HEK293 (cell line): ENCODE measurements around the gene CDNF.
A peak's percentile ranks its signal among the peaks of the same experiment; 100 is the strongest.

Experiments
- FEZF1 ChIP-seq: fragments of 450-650 bp; formaldehyde crosslinking; IDR thresholded peaks from 2 replicates; pipeline ENCODE4 v1.5.1; 2016; ENCODE audit warnings: missing biosample characterization, missing genetic modification characterization
- GLIS1 ChIP-seq: fragments of 450-650 bp; formaldehyde crosslinking; IDR thresholded peaks from 2 replicates; pipeline ENCODE4 v1.5.1; 2016; ENCODE audit warnings: missing biosample characterization, missing genetic modification characterization
- HOXC10 ChIP-seq: sonication (generic); formaldehyde crosslinking; IDR thresholded peaks from 2 replicates; pipeline ENCODE4 v1.8.1; 2023; ENCODE audit warnings: mild to moderate bottlenecking, missing genetic modification reagents
- HOXD13 ChIP-seq: sonication (generic); formaldehyde crosslinking; IDR thresholded peaks from 2 replicates; pipeline ENCODE4 v1.8.0; 2022; ENCODE audit warnings: missing genetic modification reagents, borderline replicate concordance
- IKZF3 ChIP-seq: fragments of 450-650 bp; IDR thresholded peaks from 2 replicates; pipeline ENCODE4 v1.5.0; 2018; ENCODE audit warnings: missing biosample characterization, mild to moderate bottlenecking, missing genetic modification characterization, moderate library complexity
- KLF1 ChIP-seq: fragments of 450-650 bp; formaldehyde crosslinking; IDR thresholded peaks from 2 replicates; pipeline ENCODE4 v1.5.1; 2016; ENCODE audit warnings: missing biosample characterization, missing genetic modification characterization
- KLF16 ChIP-seq: fragments of 450-650 bp; formaldehyde crosslinking; IDR thresholded peaks from 2 replicates; pipeline ENCODE4 v1.5.1; 2017; ENCODE audit warnings: missing biosample characterization, missing genetic modification characterization
- MEIS1 ChIP-seq: sonication (generic); formaldehyde crosslinking; IDR thresholded peaks from 2 replicates; pipeline ENCODE4 v1.8.1; 2022; ENCODE audit warnings: missing genetic modification reagents, mild to moderate bottlenecking, borderline replicate concordance
- WT1 ChIP-seq: fragments of 450-650 bp; formaldehyde crosslinking; IDR thresholded peaks from 2 replicates; pipeline ENCODE4 v1.5.1; 2016; ENCODE audit warnings: missing biosample characterization, missing genetic modification characterization
- ZBTB17 ChIP-seq: fragments of 450-650 bp; formaldehyde crosslinking; IDR thresholded peaks from 2 replicates; pipeline ENCODE4 v1.5.1; 2016; ENCODE audit warnings: missing biosample characterization, missing genetic modification characterization
- ZBTB21 ChIP-seq: fragments of 450-650 bp; formaldehyde crosslinking; IDR thresholded peaks from 2 replicates; pipeline ENCODE4 v1.5.1; 2017; ENCODE audit warnings: missing biosample characterization, missing genetic modification characterization
- ZBTB7A ChIP-seq: fragments of 450-650 bp; formaldehyde crosslinking; IDR thresholded peaks from 2 replicates; pipeline ENCODE4 v1.5.1; 2016; ENCODE audit warnings: low read depth, missing biosample characterization, missing genetic modification characterization
- ZFP69B ChIP-seq: fragments of 450-650 bp; formaldehyde crosslinking; IDR thresholded peaks from 2 replicates; pipeline ENCODE4 v1.5.1; 2016; ENCODE audit warnings: missing biosample characterization, missing genetic modification characterization
- ZNF10 ChIP-seq: fragments of 450-650 bp; formaldehyde crosslinking; IDR thresholded peaks from 2 replicates; pipeline ENCODE4 v1.5.1; 2017; ENCODE audit warnings: missing biosample characterization, missing genetic modification characterization
- ZNF112 ChIP-seq: fragments of 450-650 bp; formaldehyde crosslinking; IDR thresholded peaks from 2 replicates; pipeline ENCODE4 v1.5.0; 2017; ENCODE audit warnings: missing biosample characterization, missing genetic modification characterization
- ZNF184 ChIP-seq: fragments of 450-650 bp; IDR thresholded peaks from 2 replicates; pipeline ENCODE4 v1.5.1; 2018; ENCODE audit warnings: missing biosample characterization, mild to moderate bottlenecking, missing genetic modification characterization
- ZNF202 ChIP-seq: fragments of 450-650 bp; formaldehyde crosslinking; IDR thresholded peaks from 2 replicates; pipeline ENCODE4 v1.5.1; 2016; ENCODE audit warnings: missing biosample characterization, missing genetic modification characterization, borderline replicate concordance
- ZNF239 ChIP-seq: fragments of 450-650 bp; formaldehyde crosslinking; IDR thresholded peaks from 2 replicates; pipeline ENCODE4 v1.5.1; 2016; ENCODE audit warnings: missing biosample characterization, missing genetic modification characterization
- ZNF302 ChIP-seq: fragments of 450-650 bp; formaldehyde crosslinking; IDR thresholded peaks from 2 replicates; pipeline ENCODE4 v1.5.1; 2016; ENCODE audit warnings: missing biosample characterization, missing genetic modification characterization, low read depth
- ZNF404 ChIP-seq: fragments of 450-650 bp; formaldehyde crosslinking; IDR thresholded peaks from 2 replicates; pipeline ENCODE4 v1.5.1; 2017; ENCODE audit warnings: missing biosample characterization, missing genetic modification characterization
- ZNF416 ChIP-seq: fragments of 450-650 bp; formaldehyde crosslinking; IDR thresholded peaks from 2 replicates; pipeline ENCODE4 v1.5.1; 2016; ENCODE audit warnings: missing biosample characterization, missing genetic modification characterization
- ZNF473 ChIP-seq: fragments of 450-650 bp; formaldehyde crosslinking; IDR thresholded peaks from 2 replicates; pipeline ENCODE4 v1.5.1; 2017; ENCODE audit warnings: missing biosample characterization, missing genetic modification characterization
- ZNF549 ChIP-seq: fragments of 450-650 bp; IDR thresholded peaks from 2 replicates; pipeline ENCODE4 v1.5.1; 2018; ENCODE audit warnings: missing biosample characterization, missing genetic modification characterization, mild to moderate bottlenecking, inconsistent platforms, moderate library complexity
- ZNF600 ChIP-seq: fragments of 450-650 bp; formaldehyde crosslinking; IDR thresholded peaks from 2 replicates; pipeline ENCODE4 v1.5.1; 2016; ENCODE audit warnings: missing biosample characterization, missing genetic modification characterization
- ZNF629 ChIP-seq: fragments of 450-650 bp; formaldehyde crosslinking; IDR thresholded peaks from 2 replicates; pipeline ENCODE4 v1.5.1; 2017; ENCODE audit warnings: missing biosample characterization, missing genetic modification characterization
- ZNF76 ChIP-seq: fragments of 450-650 bp; formaldehyde crosslinking; IDR thresholded peaks from 2 replicates; pipeline ENCODE4; 2016; ENCODE audit warnings: low read depth, missing biosample characterization, missing genetic modification characterization, borderline replicate concordance
- ZNF768 ChIP-seq: fragments of 450-650 bp; formaldehyde crosslinking; IDR thresholded peaks from 2 replicates; pipeline ENCODE4 v1.5.1; 2018; ENCODE audit warnings: missing biosample characterization, mild to moderate bottlenecking, missing genetic modification characterization
- ZNF785 ChIP-seq: fragments of 450-650 bp; formaldehyde crosslinking; IDR thresholded peaks from 2 replicates; pipeline ENCODE4 v1.5.1; 2016; ENCODE audit warnings: missing biosample characterization, missing genetic modification characterization
- ZNF792 ChIP-seq: fragments of 450-650 bp; formaldehyde crosslinking; IDR thresholded peaks from 2 replicates; pipeline ENCODE4 v1.5.1; 2016; ENCODE audit warnings: missing biosample characterization, missing genetic modification characterization
- ZNF843 ChIP-seq: fragments of 450-650 bp; formaldehyde crosslinking; IDR thresholded peaks from 2 replicates; pipeline ENCODE4 v1.5.1; 2016; ENCODE audit warnings: missing biosample characterization, missing genetic modification characterization
- ZSCAN16 ChIP-seq: fragments of 450-650 bp; formaldehyde crosslinking; IDR thresholded peaks from 2 replicates; pipeline ENCODE4 v1.5.1; 2016; ENCODE audit warnings: missing biosample characterization, missing genetic modification characterization
- ZSCAN23 ChIP-seq: fragments of 450-650 bp; formaldehyde crosslinking; IDR thresholded peaks from 2 replicates; pipeline ENCODE4 v1.5.1; 2016; ENCODE audit warnings: missing biosample characterization, missing genetic modification characterization
- ZSCAN30 ChIP-seq: fragments of 450-650 bp; IDR thresholded peaks from 2 replicates; pipeline ENCODE4 v1.5.1; 2018; ENCODE audit warnings: missing biosample characterization, mild to moderate bottlenecking, missing genetic modification characterization, moderate library complexity
- TF ChIP-seq, protein P1 (sequence below): fragments of 450-650 bp; formaldehyde crosslinking; conservative IDR thresholded peaks from 2 replicates; pipeline ENCODE4 v1.5.1; 2016; ENCODE audit warnings: low read depth, missing biosample characterization, missing genetic modification characterization
- TF ChIP-seq, protein P2 (sequence below): fragments of 450-650 bp; formaldehyde crosslinking; IDR thresholded peaks from 2 replicates; pipeline ENCODE4 v1.5.1; 2016; ENCODE audit warnings: missing biosample characterization, missing genetic modification characterization
- TF ChIP-seq, protein P3 (sequence below): fragments of 450-650 bp; formaldehyde crosslinking; IDR thresholded peaks from 2 replicates; pipeline ENCODE4 v1.5.1; 2017; ENCODE audit warnings: missing biosample characterization, missing genetic modification characterization

Gene CDNF

DNA sequence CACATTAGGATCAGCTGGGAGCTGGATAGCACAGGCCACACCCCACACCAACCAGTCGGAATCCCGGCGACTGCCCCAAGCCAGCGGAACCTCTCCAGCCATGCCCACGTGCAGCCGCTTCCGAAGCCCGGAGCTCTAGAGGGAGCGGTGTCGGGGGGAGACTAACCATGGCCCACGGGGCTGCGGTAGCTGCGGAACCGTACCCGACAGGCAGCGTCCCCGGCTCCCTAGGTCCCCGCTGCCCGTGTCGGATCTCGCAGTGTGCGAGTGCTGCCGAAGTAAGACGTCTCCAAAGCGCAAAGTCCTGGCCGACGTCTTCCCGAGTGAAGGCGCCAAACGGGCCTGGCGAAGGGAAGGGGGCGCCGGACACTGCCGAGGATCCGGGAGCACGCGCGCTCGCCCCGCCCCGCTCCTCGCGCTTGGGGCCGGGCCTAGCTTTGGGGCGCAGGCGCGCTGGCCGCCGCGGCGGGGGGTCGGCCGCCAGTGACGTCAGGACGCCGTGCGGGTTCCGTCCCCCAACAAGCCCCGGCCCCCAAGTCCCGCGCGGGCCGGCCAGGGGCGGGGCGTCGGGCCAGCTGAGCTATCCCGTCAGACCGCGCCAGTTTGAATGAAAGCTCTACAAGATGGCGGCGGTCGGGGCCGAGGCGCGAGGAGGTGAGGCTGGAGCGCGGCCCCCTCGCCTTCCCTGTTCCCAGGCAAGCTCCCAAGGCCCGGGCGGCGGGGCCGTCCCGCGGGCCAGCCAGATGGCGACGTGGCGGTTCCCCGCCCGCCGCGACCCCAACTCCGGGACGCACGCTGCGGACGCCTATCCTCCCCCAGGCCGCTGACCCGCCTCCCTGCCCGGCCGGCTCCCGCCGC, 40.7 kb upstream of the CDNF start, which contains the start of gene SUV39H2 (continued):
- TF ChIP-seq, protein P1, sequence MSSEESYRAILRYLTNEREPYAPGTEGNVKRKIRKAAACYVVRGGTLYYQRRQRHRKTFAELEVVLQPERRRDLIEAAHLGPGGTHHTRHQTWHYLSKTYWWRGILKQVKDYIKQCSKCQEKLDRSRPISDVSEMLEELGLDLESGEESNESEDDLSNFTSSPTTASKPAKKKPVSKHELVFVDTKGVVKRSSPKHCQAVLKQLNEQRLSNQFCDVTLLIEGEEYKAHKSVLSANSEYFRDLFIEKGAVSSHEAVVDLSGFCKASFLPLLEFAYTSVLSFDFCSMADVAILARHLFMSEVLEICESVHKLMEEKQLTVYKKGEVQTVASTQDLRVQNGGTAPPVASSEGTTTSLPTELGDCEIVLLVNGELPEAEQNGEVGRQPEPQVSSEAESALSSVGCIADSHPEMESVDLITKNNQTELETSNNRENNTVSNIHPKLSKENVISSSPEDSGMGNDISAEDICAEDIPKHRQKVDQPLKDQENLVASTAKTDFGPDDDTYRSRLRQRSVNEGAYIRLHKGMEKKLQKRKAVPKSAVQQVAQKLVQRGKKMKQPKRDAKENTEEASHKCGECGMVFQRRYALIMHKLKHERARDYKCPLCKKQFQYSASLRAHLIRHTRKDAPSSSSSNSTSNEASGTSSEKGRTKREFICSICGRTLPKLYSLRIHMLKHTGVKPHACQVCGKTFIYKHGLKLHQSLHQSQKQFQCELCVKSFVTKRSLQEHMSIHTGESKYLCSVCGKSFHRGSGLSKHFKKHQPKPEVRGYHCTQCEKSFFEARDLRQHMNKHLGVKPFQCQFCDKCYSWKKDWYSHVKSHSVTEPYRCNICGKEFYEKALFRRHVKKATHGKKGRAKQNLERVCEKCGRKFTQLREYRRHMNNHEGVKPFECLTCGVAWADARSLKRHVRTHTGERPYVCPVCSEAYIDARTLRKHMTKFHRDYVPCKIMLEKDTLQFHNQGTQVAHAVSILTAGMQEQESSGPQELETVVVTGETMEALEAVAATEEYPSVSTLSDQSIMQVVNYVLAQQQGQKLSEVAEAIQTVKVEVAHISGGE, result peak; percentile 90
- TF ChIP-seq ZNF785 (tag by site-specific recombination), result no peak
- TF ChIP-seq KLF16 (tag by site-specific recombination), result peak; percentile 81
- peak; percentile 88 for TF ChIP-seq ZBTB17 (tag by site-specific recombination)
- TF ChIP-seq ZNF473 (tag by site-specific recombination), result no peak
- no peak for TF ChIP-seq ZNF112
- TF ChIP-seq ZNF629, result peak; percentile 78
- no peak for TF ChIP-seq ZNF416 (tag by site-specific recombination)
- TF ChIP-seq, protein P2, sequence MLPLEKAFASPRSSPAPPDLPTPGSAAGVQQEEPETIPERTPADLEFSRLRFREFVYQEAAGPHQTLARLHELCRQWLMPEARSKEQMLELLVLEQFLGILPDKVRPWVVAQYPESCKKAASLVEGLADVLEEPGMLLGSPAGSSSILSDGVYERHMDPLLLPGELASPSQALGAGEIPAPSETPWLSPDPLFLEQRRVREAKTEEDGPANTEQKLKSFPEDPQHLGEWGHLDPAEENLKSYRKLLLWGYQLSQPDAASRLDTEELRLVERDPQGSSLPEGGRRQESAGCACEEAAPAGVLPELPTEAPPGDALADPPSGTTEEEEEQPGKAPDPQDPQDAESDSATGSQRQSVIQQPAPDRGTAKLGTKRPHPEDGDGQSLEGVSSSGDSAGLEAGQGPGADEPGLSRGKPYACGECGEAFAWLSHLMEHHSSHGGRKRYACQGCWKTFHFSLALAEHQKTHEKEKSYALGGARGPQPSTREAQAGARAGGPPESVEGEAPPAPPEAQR (tag by site-specific recombination), result no peak
- TF ChIP-seq GLIS1, result no peak
- TF ChIP-seq FEZF1 (tag by site-specific recombination), result no peak
- no peak; the same call in 1 of the 2 replicates for TF ChIP-seq ZFP69B (tag by site-specific recombination)
- no peak; the same call in 1 of the 2 replicates for TF ChIP-seq ZBTB7A (tag by site-specific recombination)
- no peak for TF ChIP-seq ZSCAN16 (tag by site-specific recombination)
- peak; percentile 52 for TF ChIP-seq KLF1 (tag by site-specific recombination)
- no peak for TF ChIP-seq ZNF792 (tag by site-specific recombination)
- TF ChIP-seq HOXC10 (CRISPR knock-in tag), result 0 out of 2 replicates have a peak, but pooled peaks have one; percentile 30
- TF ChIP-seq ZNF549, result no peak
- peak; percentile 76 for TF ChIP-seq ZNF10 (tag by site-specific recombination)
- TF ChIP-seq, protein P3, sequence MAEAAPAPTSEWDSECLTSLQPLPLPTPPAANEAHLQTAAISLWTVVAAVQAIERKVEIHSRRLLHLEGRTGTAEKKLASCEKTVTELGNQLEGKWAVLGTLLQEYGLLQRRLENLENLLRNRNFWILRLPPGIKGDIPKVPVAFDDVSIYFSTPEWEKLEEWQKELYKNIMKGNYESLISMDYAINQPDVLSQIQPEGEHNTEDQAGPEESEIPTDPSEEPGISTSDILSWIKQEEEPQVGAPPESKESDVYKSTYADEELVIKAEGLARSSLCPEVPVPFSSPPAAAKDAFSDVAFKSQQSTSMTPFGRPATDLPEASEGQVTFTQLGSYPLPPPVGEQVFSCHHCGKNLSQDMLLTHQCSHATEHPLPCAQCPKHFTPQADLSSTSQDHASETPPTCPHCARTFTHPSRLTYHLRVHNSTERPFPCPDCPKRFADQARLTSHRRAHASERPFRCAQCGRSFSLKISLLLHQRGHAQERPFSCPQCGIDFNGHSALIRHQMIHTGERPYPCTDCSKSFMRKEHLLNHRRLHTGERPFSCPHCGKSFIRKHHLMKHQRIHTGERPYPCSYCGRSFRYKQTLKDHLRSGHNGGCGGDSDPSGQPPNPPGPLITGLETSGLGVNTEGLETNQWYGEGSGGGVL, result no peak
- TF ChIP-seq MEIS1 (CRISPR knock-in tag), result no peak
- no peak for TF ChIP-seq ZNF239 (tag by site-specific recombination)
- TF ChIP-seq ZNF202 (tag by site-specific recombination), result no peak
- peak; percentile 83; the same call in 1 of the 2 replicates for TF ChIP-seq ZNF76 (tag by site-specific recombination)
- TF ChIP-seq ZBTB21, result 0 out of 2 replicates have a peak, but pooled peaks have one; percentile 38
- TF ChIP-seq ZSCAN30, result no peak; the same call in none of the 2 replicates
- no peak; the same call in 1 of the 2 replicates for TF ChIP-seq ZNF768 (tag by site-specific recombination)
- no peak; the same call in 1 of the 2 replicates for TF ChIP-seq HOXD13 (CRISPR knock-in tag)
- peak; percentile 78 for TF ChIP-seq IKZF3 (tag by site-specific recombination)
- TF ChIP-seq ZNF600 (tag by site-specific recombination), result peak; percentile 84
- no peak for TF ChIP-seq ZNF843 (tag by site-specific recombination)
- TF ChIP-seq WT1, result no peak
- no peak for TF ChIP-seq ZNF404 (tag by site-specific recombination)
- 0 out of 2 replicates have a peak, but pooled peaks have one; percentile 47 for TF ChIP-seq ZNF302
- TF ChIP-seq ZSCAN23 (tag by site-specific recombination), result peak; percentile 72; the same call in 1 of the 2 replicates
- TF ChIP-seq ZNF184 (tag by site-specific recombination), result no peak
